ENCODE measurements around the gene POLG.

GRCh38 chr15:89317186-89317720 is 17.4 kb downstream of the POLG start:
- TF ChIP-seq CTCF (optimal IDR thresholded peaks at IDR 0.05 in 1 of 3, IDR thresholded peaks at IDR 0.05 in 1 of 3, conservative IDR thresholded peaks at IDR 0.05 in 1 of 3; ENCODE audit: extremely low read depth in 1 of 3, insufficient read depth in 2 of 3, low read length in 3 of 3) (no peak), EZH2 (IDR thresholded peaks at IDR 0.05; ENCODE audit: low read length) (no peak)
